Smooth muscle cell (in vitro differentiated cells): Measurements from ENCODE around the gene SLC41A2. TPM values are rescaled to one million over a fixed set of nuclear protein-coding genes. Genes with fewer than 3 reads are reported as not detected.
A peak's percentile ranks its signal among the peaks of the same experiment; 100 is the strongest.

Experiments used
- DNase-seq: peaks from one replicate; lab custom pipeline; 2025; ENCODE audit not compliant: unreplicated experiment; lab: John Stamatoyannopoulos, UW
- H2AFZ ChIP-seq: fragments of 200-600 bp; sonication (generic); 2 replicates; pipeline ENCODE4 v1.6.0; 2016; ENCODE audit warnings: antibody characterized with exemption, low read depth, mild to moderate bottlenecking
- H3F3A ChIP-seq: fragments of 200-600 bp; sonication (generic); 2 replicates; pipeline ENCODE4 v1.6.0; 2017; ENCODE audit warnings: antibody characterized with exemption, low read depth
- H3K27ac ChIP-seq: fragments of 200-600 bp; sonication (generic); 2 replicates; pipeline ENCODE4 v1.5.1; 2016; ENCODE audit warnings: low read depth, mild to moderate bottlenecking
- H3K27me3 ChIP-seq: fragments of 200-600 bp; sonication (generic); 2 replicates; pipeline ENCODE4 v1.6.1; 2016; ENCODE audit warnings: low read depth, mild to moderate bottlenecking
- H3K36me3 ChIP-seq: fragments of 200-600 bp; sonication (generic); 2 replicates; pipeline ENCODE4 v1.5.1; 2016; ENCODE audit warnings: low read depth
- H3K4me1 ChIP-seq: fragments of 200-600 bp; sonication (generic); 2 replicates; pipeline ENCODE4 v1.5.1; 2016; ENCODE audit warnings: low read depth
- H3K4me2 ChIP-seq: fragments of 200-600 bp; sonication (generic); 2 replicates; pipeline ENCODE4 v1.6.0; 2016; ENCODE audit warnings: mild to moderate bottlenecking
- H3K4me3 ChIP-seq: fragments of 200-600 bp; sonication (generic); 2 replicates; pipeline ENCODE4 v1.5.1; 2016; ENCODE audit warnings: mild to moderate bottlenecking
- H3K79me2 ChIP-seq: fragments of 200-600 bp; sonication (generic); 2 replicates; pipeline ENCODE4 v1.6.0; 2016; ENCODE audit warnings: low read depth, mild to moderate bottlenecking
- H3K9ac ChIP-seq: fragments of 200-600 bp; sonication (generic); 2 replicates; pipeline ENCODE4 v1.6.0; 2016; ENCODE audit warnings: low read depth
- H3K9me3 ChIP-seq: fragments of 200-600 bp; sonication (generic); replicated peaks from 2 replicates; pipeline ENCODE4 v1.5.1; 2016; ENCODE audit warnings: low read depth
- H4K20me1 ChIP-seq: fragments of 200-600 bp; sonication (generic); 2 replicates; pipeline ENCODE4 v1.6.0; 2016; ENCODE audit warnings: low read depth
- WGBS: methylation state at CpG from one replicate; pipeline ENCODE4 v1.1.7; 2016; ENCODE audit warnings: low lambda C conversion rate; 5-methylcytosine and 5-hydroxymethylcytosine counted together
- polyA plus RNA-seq: library from polyadenylated mRNA; unstranded; fragments of >200 nt; fragmentation: Nextera tagmentation; extraction: Ambion mirVana; gene quantifications from 2 replicates; pipeline ENCODE4 v1.2.1, GENCODE V29; 2016
- total RNA-seq: library from RNA; depleted of rRNA; stranded (reverse); fragments of >200 nt; gene quantifications from 2 replicates; pipeline ENCODE4 v1.2.3, GENCODE V29; 2014
- TF ChIP-seq, protein P1 (sequence below): fragments of 200-600 bp; sonication (generic); IDR thresholded peaks from 2 replicates; pipeline ENCODE4 v1.5.1; 2017; ENCODE audit warnings: borderline replicate concordance, mild to moderate bottlenecking, antibody characterized with exemption; ENCODE audit not compliant: insufficient read depth, poor library complexity, severe bottlenecking

Gene SLC41A2, protein sequence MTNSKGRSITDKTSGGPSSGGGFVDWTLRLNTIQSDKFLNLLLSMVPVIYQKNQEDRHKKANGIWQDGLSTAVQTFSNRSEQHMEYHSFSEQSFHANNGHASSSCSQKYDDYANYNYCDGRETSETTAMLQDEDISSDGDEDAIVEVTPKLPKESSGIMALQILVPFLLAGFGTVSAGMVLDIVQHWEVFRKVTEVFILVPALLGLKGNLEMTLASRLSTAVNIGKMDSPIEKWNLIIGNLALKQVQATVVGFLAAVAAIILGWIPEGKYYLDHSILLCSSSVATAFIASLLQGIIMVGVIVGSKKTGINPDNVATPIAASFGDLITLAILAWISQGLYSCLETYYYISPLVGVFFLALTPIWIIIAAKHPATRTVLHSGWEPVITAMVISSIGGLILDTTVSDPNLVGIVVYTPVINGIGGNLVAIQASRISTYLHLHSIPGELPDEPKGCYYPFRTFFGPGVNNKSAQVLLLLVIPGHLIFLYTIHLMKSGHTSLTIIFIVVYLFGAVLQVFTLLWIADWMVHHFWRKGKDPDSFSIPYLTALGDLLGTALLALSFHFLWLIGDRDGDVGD
- total RNA-seq: 11.4 and 16.2 TPM in 2 replicates
- polyA plus RNA-seq: 2.6 and 3.0 TPM in 2 replicates

DNA sequence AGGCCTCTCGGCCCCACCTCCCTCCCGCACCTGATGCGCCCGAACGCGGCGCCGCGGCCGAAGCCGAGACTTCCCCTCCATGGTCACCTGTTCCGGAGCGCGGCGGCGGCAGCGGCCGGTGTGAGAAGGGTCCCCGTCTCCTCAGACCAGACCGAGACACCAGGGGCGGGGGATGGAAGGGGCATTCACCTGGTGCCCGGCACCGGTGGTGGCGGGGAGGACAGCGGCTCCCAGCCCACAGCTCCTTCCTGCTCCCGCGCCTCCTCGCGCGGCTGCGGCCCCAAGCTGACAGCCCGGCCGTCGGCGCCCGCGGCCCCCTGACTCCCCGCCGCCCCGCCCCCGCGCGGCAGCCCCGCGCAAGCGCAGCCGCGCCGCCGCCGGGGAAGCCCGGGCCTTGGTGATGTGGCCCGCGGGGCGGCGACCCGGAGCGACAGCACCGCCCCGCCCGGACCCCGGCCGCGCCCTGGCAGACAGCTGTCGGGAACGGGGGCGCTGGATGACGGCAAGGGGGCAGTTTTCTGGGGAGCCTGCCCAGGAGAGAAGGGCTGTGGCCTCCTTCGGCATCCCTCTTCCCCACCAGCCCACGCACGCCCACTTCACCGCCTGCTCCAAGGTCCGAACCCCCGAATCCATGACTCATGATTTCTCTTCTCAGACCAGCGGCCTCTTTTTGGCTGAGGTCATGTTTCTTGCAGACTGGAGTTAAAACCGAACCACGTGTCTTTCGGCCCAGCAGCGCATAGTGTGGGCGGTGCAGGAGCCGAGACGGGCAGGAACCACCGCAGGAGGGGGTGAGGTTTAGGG, at the start of gene SLC41A2:
SLC41A2 (minus strand) TSS at position 290 of the 804 bp plus-strand sequence. CDS start 29,763 bp downstream, outside the sequence.
- Histone ChIP-seq H3K4me3 (peak within 1 kb of the TSS; percentile 86), H3K27me3 (peaks cover 8% of the 10 kb centered on the region), H3F3A (peaks cover 6% of the 10 kb centered on the region), H4K20me1 (no peaks in the 10 kb centered on the region), H2AFZ (peak within 1 kb of the TSS; percentile 92), H3K27ac (peak within 1 kb of the TSS; percentile 81), H3K79me2 (no peaks in the 10 kb centered on the region), H3K4me2 (peak within 1 kb of the TSS; percentile 89), H3K9me3 (no peaks in the 10 kb centered on the region), H3K4me1 (no peaks in the 10 kb centered on the region), H3K9ac (peak within 1 kb of the TSS; percentile 92), H3K36me3 (no peaks in the 10 kb centered on the region)
- TF ChIP-seq, protein P1, sequence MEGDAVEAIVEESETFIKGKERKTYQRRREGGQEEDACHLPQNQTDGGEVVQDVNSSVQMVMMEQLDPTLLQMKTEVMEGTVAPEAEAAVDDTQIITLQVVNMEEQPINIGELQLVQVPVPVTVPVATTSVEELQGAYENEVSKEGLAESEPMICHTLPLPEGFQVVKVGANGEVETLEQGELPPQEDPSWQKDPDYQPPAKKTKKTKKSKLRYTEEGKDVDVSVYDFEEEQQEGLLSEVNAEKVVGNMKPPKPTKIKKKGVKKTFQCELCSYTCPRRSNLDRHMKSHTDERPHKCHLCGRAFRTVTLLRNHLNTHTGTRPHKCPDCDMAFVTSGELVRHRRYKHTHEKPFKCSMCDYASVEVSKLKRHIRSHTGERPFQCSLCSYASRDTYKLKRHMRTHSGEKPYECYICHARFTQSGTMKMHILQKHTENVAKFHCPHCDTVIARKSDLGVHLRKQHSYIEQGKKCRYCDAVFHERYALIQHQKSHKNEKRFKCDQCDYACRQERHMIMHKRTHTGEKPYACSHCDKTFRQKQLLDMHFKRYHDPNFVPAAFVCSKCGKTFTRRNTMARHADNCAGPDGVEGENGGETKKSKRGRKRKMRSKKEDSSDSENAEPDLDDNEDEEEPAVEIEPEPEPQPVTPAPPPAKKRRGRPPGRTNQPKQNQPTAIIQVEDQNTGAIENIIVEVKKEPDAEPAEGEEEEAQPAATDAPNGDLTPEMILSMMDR: no peak
- WGBS: 0% methylated on average over 51 of the region's 83 CpGs
- peak; percentile 49 for DNase-seq

DNA sequence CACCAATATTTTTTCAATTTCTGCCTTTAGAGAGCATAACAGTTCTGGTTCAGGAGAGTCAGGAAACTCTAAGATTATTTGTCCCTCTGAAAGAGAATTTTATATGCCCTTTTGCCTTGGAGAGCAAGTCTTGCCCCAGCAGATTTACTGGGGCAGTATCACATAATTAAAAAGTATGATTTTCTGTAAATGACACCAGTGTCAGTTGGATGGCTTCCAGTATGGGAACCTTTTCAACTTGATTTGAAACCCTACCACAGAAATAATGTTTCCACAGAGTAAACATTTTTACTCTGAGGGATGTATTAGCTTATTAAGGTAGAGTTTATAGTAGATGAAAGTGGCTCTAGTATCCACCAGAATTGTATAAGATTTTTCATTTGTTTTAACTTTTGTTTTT, 43.4 kb upstream of the SLC41A2 start:
- Histone ChIP-seq H3K9ac (no peak overlapping the region), H4K20me1 (no peaks in the 10 kb centered on the region), H3K27ac (no peak overlapping the region), H3K27me3 (no peaks in the 10 kb centered on the region), H3K36me3 (no peaks in the 10 kb centered on the region), H3K4me2 (no peak overlapping the region), H3F3A (no peaks in the 10 kb centered on the region), H3K79me2 (no peaks in the 10 kb centered on the region), H3K4me1 (no peaks in the 10 kb centered on the region), H3K4me3 (no peak overlapping the region), H3K9me3 (no peaks in the 10 kb centered on the region), H2AFZ (no peak overlapping the region)
- TF ChIP-seq, protein P1: no peak
- no peak for DNase-seq

DNA sequence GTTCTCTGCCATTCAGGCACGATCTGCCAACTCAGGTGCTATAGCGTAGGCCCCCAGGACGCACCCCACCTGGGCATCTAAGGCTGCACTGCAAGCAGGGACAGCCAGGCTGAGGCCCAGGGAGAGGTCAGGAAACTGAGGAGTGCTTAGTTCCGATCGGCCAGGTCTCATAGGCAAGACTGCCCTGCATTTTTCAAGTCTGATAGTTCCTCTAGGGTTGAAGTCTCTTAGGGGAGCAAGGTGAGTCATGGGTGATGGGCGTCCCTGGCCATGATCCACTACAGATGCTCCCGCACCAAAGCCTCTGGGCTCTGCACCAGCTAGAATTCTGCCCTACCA, 41.2 kb upstream of the SLC41A2 start:
- no peak overlapping the region for H2AFZ ChIP-seq

More for the DNA sequence above, 41.2 kb upstream of the SLC41A2 start:
- Histone ChIP-seq H3K27ac (no peak overlapping the region), H3K79me2 (no peaks in the 10 kb centered on the region), H3K4me1 (no peaks in the 10 kb centered on the region), H4K20me1 (no peaks in the 10 kb centered on the region), H3K4me2 (no peak overlapping the region), H3K27me3 (no peaks in the 10 kb centered on the region), H3K36me3 (peaks cover 7% of the 10 kb centered on the region), H3F3A (no peaks in the 10 kb centered on the region), H3K9me3 (no peaks in the 10 kb centered on the region), H3K4me3 (no peak overlapping the region), H3K9ac (no peak overlapping the region)
- 73% methylated on average over 7 of the region's 7 CpGs for WGBS
- DNase-seq: no peak
- TF ChIP-seq, protein P1: no peak
